Testis (tissue), 3 donors: ENCODE results near the gene B3GNT4. TPM values are rescaled to one million over a fixed set of nuclear protein-coding genes. Genes with fewer than 3 reads are reported as not detected.

Experiments
- DNase-seq: peaks from one replicate; pipeline ENCODE4 v3.0.0-alpha.2; 2019
- H3K27ac ChIP-seq, 2 donors: fragments of 200-600 bp; sonication (generic); one replicate each; pipeline ENCODE4 v1.5.1; 2019
- H3K27me3 ChIP-seq: fragments of 200-600 bp; sonication (generic); one replicate; pipeline ENCODE4 v1.5.1; 2019
- H3K36me3 ChIP-seq: fragments of 200-600 bp; sonication (generic); one replicate; pipeline ENCODE4 v1.5.1; 2017; ENCODE audit warnings: low read depth; ENCODE audit errors: missing control alignments
- H3K4me1 ChIP-seq: fragments of 200-600 bp; sonication (generic); one replicate; pipeline ENCODE4 v1.5.1; 2019
- H3K4me3 ChIP-seq, 2 donors: fragments of 200-600 bp; sonication (generic); one replicate each; pipeline ENCODE4 v1.5.1; 2017 to 2019
- H3K9me3 ChIP-seq: fragments of 200-600 bp; sonication (generic); one replicate; pipeline ENCODE4 v1.5.1; 2017
- POLR2A ChIP-seq: fragments of 450-650 bp; IDR thresholded peaks from one replicate; pipeline ENCODE4 v1.6.1; 2017; ENCODE audit warnings: antibody characterized with exemption, mild to moderate bottlenecking, moderate library complexity
- WGBS, 2 donors: methylation state at CpG; one replicate each; pipeline ENCODE4 v1.1.5; 2018; 5-methylcytosine and 5-hydroxymethylcytosine counted together
- intact Hi-C: fragments of 100-400 bp; cut with DNase I; formaldehyde crosslinking; loops from one replicate; pipeline ENCODE4 v1.15.1; 2023; ENCODE audit warnings: low total_unique reads
- polyA plus RNA-seq: library from polyadenylated mRNA; stranded (reverse); fragments of 350-450 nt; fragmentation: Illumina TruSeq; extraction: RNeasy Lipid Tissue Mini Kit (QIAGEN cat#74804); gene quantifications from one replicate; pipeline ENCODE4 v1.2.3, GENCODE V29; 2014; ENCODE audit warnings: low read depth, low replicate concordance; ENCODE audit not compliant: insufficient read depth
- total RNA-seq, 2 donors: library from RNA; depleted of rRNA; stranded (reverse); fragments of >200 nt; gene quantifications; one replicate each; pipeline ENCODE4 v1.2.3, GENCODE V29; 2016
- TF ChIP-seq, protein P1 (sequence below), 3 experiments: fragments of 450-650 bp in 2 of 3; fragments of 200-600 bp in 1 of 3; sonication (generic) in 1 of 3; IDR thresholded peaks; one replicate each; pipeline ENCODE4 v1.5.1; 2016 to 2019; ENCODE audit warnings: antibody characterized with exemption in 3 of 3, mild to moderate bottlenecking in 2 of 3, moderate library complexity in 1 of 3

B3GNT4 gene
- total and polyA plus RNA-seq, 3 donors from 2014 or later, result 2.1 to 5.2 (median 2.2) TPM

DNA sequence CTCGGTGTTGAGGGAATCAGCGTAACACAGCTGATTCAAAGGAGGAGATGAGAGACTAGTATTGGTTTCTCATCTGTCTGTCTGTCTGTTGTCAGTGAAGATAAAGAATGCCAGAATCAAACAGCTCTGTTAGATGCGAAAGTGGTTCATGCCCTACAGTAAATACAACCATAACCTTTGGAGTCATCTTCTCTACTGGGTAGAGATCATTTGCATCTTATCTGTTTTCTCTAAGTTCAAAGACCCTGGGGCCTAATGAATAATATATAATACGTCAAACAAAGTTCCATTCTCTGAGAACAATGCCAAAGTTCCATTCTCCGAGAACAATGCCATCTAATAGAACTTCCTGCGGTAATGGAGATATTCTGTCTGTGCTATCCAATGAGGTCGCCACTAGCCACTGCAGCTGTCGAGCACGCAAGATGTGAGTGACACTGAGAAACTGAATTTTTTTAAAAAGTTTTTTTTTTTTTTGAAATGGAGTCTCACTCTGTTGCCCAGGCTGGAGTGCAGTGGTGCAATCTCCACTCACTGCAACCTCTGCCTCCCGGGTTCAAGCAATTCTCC, 36.1 kb upstream of the B3GNT4 start:
- Histone ChIP-seq H3K4me1 (no peaks in the 10 kb centered on the region), H3K4me3 (no peak overlapping the region), H3K9me3 (no peaks in the 10 kb centered on the region), H3K27ac (no peak overlapping the region), H3K36me3 (no peaks in the 10 kb centered on the region), H3K27me3 (no peaks in the 10 kb centered on the region)
- TF ChIP-seq, protein P1, sequence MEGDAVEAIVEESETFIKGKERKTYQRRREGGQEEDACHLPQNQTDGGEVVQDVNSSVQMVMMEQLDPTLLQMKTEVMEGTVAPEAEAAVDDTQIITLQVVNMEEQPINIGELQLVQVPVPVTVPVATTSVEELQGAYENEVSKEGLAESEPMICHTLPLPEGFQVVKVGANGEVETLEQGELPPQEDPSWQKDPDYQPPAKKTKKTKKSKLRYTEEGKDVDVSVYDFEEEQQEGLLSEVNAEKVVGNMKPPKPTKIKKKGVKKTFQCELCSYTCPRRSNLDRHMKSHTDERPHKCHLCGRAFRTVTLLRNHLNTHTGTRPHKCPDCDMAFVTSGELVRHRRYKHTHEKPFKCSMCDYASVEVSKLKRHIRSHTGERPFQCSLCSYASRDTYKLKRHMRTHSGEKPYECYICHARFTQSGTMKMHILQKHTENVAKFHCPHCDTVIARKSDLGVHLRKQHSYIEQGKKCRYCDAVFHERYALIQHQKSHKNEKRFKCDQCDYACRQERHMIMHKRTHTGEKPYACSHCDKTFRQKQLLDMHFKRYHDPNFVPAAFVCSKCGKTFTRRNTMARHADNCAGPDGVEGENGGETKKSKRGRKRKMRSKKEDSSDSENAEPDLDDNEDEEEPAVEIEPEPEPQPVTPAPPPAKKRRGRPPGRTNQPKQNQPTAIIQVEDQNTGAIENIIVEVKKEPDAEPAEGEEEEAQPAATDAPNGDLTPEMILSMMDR (IDR thresholded peaks at IDR 0.05), result no peak
- no peak for TF ChIP-seq POLR2A
- intact Hi-C loops, result no loop called here
- 91 to 94% methylated on average over 10 of the region's 10 CpGs for WGBS, 2 donors
- no peak for DNase-seq

DNA sequence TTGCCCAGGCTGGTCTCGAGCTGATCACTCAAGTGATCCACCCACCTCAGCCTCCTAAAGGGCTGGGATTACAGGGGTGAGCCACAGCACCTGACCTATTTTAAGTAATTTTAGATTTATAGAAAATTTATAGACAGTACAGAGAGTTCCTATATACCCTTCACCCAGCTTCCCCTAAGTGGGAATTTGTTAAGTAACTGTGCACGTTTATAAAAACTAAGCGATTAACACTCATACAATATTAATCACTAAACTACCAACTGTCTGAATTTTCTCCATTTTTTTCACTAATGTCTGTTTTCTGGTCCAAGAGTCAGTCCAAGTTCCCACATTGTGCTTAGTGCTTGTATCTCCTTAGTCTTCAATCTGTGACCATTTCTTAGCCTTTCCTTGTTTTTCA, 35.0 kb upstream of the B3GNT4 start:
- Histone ChIP-seq H3K4me3 (no peak overlapping the region), H3K27me3 (no peaks in the 10 kb centered on the region), H3K27ac (no peak overlapping the region), H3K9me3 (no peaks in the 10 kb centered on the region), H3K4me1 (no peaks in the 10 kb centered on the region), H3K36me3 (no peaks in the 10 kb centered on the region)
- no peak for DNase-seq
- intact Hi-C loops, result no loop called here
- WGBS, 2 donors, result 90 to 91% methylated on average over 3 of the region's 3 CpGs
- TF ChIP-seq, protein P1 (IDR thresholded peaks at IDR 0.05), result no peak
- TF ChIP-seq POLR2A, result no peak

DNA sequence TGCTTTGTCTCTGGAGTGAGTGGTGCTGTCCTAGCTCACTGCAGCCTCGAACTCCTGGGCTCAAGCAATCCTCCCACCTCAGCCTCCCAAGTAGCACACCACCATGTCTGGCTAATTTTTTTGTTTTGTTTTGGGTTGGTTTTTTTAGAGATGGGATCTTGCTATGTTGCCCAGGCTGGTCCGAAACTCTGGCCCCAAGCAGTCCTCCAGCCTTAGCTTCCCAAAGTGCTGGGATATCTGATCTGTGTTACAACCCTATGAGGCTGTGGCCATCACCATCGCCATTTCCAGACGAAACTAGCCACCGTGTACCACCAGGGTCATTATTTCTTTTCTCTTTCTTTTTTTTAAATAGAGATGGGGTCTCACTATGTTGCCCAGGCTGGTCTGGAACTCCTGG, 32.1 kb upstream of the B3GNT4 start:
- Histone ChIP-seq H3K9me3 (no peaks in the 10 kb centered on the region), H3K27me3 (no peaks in the 10 kb centered on the region), H3K4me1 (no peaks in the 10 kb centered on the region), H3K4me3 (no peak overlapping the region), H3K36me3 (no peaks in the 10 kb centered on the region), H3K27ac (no peak overlapping the region)
- DNase-seq, result no peak
- no peak for TF ChIP-seq POLR2A
- TF ChIP-seq, protein P1 (IDR thresholded peaks at IDR 0.05), result no peak
- intact Hi-C loops, result no loop called here
- 85 to 92% methylated on average over 5 of the region's 5 CpGs for WGBS, 2 donors

GRCh38 chr12:122172262-122172939, 31.1 kb upstream of the B3GNT4 start:
- H3K27me3 ChIP-seq, result no peaks in the 10 kb centered on the region
- intact Hi-C loops, result no loop called here
- no peak for DNase-seq
- 72 to 74% methylated on average over 17 of the region's 17 CpGs for WGBS, 2 donors
- no peaks in the 10 kb centered on the region for H3K9me3 ChIP-seq
- H3K4me1 ChIP-seq, result no peaks in the 10 kb centered on the region
- no peak overlapping the region for H3K4me3 ChIP-seq
- no peak overlapping the region for H3K27ac ChIP-seq
- H3K36me3 ChIP-seq, result no peaks in the 10 kb centered on the region
- no peak for TF ChIP-seq POLR2A
- TF ChIP-seq, protein P1 (IDR thresholded peaks at IDR 0.05), result no peak
